Peyer's patch (tissue), 4 donors: ENCODE measurements around the gene GLT6D1.

Source experiments
- POLR2A ChIP-seq, 2 donors: fragments of 450-650 bp; IDR thresholded peaks; one replicate each; pipeline ENCODE4 v1.5.1; 2017; ENCODE audit warnings: antibody characterized with exemption in 2 of 2, mild to moderate bottlenecking in 2 of 2, moderate library complexity in 2 of 2
- TF ChIP-seq, protein P1 (sequence below), 6 experiments: fragments of 450-650 bp in 4 of 6; fragments of 200-600 bp in 2 of 6; sonication (generic) in 1 of 6; IDR thresholded peaks; one replicate each; pipeline ENCODE4 v1.5.1; 2017 to 2019; ENCODE audit warnings: antibody characterized with exemption in 6 of 6, mild to moderate bottlenecking in 3 of 6, moderate library complexity in 1 of 6

DNA sequence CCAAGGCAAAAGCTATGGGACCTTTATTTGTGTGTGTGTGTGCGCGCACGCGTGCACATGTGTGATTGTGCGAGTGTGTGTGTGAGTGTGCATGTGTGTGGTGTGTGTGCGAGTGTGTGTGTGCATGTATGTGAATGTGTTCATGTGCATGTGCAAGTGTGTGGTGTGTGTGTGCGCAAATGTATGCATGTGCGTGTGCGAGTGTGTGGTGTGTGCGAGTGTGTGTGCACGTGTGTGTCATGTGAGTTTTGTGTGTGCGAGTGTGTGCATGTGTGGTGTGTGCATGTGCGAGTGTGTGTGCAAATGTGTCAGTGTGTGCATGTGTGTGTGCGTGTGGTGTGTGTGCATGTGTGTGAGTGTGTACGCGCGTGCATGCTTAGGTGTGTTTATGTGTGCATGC lies 11.1 kb upstream of the GLT6D1 start:
- TF ChIP-seq, protein P1, sequence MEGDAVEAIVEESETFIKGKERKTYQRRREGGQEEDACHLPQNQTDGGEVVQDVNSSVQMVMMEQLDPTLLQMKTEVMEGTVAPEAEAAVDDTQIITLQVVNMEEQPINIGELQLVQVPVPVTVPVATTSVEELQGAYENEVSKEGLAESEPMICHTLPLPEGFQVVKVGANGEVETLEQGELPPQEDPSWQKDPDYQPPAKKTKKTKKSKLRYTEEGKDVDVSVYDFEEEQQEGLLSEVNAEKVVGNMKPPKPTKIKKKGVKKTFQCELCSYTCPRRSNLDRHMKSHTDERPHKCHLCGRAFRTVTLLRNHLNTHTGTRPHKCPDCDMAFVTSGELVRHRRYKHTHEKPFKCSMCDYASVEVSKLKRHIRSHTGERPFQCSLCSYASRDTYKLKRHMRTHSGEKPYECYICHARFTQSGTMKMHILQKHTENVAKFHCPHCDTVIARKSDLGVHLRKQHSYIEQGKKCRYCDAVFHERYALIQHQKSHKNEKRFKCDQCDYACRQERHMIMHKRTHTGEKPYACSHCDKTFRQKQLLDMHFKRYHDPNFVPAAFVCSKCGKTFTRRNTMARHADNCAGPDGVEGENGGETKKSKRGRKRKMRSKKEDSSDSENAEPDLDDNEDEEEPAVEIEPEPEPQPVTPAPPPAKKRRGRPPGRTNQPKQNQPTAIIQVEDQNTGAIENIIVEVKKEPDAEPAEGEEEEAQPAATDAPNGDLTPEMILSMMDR (IDR thresholded peaks at IDR 0.05) = no peak
- no peak for TF ChIP-seq POLR2A (IDR thresholded peaks at IDR 0.05)
